Inflammatory macrophage (primary cell): ENCODE data around the gene PCP4.
"Not testable (repeated sequence)": the region's sequence is repeated elsewhere in the genome, so short reads cannot be mapped to it uniquely, and the experiment has no call there.

Experiments used
- DNase-seq, 2 donors: peaks; one replicate each; pipeline ENCODE4 v3.0.0-alpha.2; 2020 to 2022

The PCP4 gene

DNA sequence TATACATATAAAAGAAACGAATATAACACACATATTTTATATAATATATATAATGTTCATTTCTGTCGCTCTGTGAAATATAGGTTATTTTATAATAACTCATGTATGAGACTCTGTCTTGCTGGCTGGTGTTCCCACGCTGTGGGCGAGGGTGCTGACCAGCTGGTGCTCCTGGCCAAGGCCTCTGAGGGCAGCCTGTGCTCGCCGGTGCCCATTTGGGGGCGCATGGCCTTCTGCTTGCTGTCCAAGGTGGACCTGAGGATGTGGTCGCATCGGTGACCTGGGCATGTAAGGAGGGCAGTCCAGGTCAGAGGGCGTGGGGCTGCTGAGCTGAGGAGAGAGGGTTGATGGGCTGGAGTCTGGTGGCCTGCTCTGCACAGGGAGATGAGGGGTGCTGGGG, 1.1 kb upstream of the PCP4 start:
- DNase-seq = no peak

DNA sequence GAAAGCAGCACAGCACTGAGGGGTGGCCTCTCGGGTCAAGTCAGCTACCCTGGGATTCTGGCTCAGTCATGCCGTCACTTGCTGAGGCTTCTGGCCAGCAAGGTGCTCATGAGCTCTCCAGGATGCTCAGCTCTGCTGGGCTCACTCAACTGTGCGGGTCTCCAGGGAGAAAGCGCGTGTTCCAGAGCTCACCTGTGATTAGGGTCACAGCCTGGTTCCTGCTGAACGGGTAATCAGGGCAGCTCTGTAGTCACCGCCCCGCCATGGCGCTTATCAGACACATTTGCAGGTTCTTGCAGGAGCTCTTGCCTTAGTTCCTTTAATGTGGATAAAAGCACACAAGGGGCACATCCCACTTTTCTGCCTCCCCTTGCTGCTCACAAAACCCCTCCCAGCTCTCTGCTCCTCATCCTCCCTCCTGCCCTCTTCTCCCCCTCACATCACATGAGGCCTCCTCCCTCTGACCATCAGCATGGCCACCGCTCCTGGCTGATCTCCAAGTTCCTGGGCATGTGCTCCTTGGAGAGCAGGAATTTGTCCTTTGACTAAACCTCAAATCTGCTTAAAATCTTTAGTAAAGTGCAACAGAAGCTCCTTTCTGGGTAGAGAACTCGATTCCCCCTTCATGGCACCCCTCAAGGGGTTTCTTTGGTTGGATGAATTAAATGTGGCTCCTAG, 2.0 kb downstream of the PCP4 start:
- DNase-seq = no peak

DNA sequence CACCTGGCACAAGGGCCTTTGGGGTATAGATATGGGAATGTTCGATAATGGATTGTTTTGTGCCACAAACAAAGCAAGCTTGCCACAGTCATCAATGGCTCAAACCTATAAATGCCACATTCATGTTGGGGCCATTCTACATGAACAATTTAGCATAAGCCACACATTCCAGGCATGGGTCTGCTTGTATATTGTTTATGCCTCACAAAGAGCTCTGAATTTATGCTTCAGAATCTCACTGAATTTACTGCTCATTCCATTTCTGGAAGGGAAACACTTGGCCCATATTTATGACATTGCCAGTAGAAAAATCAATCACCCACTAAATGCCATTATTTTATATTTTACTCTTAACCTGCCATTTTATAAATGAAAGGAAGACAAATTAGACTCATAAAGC, 6.4 kb downstream of the PCP4 start:
- DNase-seq = no peak

DNA sequence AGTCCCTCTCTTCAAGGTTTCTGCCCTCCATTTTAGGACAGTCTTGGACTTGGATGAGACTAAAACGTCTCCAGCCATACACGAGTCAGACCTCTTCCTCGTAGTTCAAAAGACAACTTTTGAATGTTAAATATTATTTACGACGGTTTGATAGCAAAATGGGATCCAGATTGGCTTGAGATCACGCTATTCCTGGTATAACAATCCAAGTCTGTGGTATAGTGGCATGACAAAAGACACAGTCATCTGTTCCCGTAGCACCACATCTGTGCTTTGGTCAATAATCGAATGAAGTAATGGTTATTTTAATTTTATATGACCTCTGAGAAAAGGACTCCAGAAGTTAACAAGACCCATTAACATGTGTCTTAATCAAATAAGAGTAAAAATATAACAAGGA, 7.0 kb downstream of the PCP4 start:
- no peak for DNase-seq

DNA sequence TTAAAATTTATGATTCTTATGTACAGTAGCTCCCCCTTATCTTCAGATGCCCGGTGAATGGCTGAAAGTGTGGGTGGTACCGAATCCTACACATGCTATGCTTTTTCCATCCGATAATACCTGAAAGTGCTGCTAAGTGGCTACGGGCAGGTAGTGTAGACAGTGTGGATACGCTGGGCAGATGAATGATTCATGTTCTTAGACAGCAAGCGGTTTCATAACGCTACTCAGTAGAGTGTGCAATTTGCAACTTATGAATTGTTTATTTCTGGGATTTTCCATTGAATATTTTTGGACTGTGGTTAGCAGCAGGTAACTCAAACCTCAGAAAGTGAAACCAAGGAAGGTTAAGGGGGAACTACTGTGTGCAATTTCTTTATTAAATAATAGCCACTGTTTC, 7.5 kb downstream of the PCP4 start:
- DNase-seq = no peak

DNA sequence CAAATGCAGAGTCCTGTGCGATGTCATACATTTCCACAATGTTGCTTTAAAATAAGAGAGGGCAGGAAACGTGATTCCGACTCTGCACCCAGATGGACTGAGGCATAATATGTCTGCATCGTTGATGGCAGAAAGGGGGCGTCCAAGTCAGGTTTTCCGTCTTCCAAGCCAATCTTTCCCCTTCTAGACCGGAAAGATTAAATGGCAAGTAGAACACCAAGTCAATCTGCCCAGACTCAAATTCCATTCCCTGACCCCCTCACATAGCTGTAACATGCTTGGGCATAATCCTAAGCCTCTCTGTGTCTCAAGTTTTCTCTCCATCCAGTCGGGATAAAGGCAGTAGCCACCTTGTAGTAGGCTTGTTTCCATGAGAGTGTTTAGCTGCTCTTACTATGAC, 14.4 kb downstream of the PCP4 start:
- no peak for DNase-seq

DNA sequence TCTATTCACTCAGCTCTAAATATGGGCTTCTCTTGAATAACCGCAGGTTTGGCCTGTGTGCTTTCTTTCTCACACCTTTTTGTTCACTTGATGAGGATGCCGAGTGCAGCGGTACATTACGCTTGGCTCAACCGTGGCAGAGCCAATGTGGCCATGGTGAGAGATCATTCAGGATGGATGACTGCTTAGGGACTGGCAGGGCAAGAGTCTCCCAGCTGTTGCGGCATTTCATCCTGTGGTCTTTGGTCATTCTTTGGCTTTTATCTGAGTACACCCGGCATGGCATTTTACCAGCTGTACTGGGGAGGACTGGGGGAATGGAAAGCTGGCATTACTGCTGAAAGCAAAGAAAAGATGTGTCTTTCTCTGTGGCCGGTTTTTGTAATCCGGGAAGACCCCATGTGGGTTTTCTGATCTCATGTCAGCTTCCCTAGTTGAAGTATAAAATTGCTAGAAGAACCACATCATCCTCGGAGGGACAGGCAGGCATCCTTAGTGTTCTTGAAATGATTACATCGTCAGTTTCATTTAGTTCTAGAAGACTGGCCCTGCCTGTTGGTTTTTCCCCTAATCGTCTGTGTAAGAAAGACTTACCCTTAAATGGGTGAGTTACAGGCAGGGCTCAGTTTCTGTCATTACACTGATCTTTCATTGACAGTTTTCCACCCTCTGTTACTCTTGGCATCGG, 15.1 kb downstream of the PCP4 start:
- DNase-seq = no peak

DNA sequence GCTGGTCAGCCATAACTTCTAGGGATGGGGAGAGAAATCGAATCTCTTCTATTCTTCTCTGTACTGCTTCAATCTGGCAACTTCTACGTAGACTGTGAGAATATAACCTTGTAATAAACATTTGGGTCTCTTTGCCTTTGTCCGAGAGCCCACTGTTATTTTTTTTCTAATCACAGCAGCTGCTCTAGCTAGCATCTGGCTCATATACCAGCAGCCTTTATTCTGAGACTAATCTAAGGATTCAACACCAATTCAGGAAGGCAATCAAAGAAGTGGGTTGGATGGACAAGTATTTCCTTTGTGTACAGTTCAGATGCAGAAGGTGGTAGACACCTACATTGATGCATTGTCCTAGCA, 15.6 kb downstream of the PCP4 start:
- DNase-seq = no peak

DNA sequence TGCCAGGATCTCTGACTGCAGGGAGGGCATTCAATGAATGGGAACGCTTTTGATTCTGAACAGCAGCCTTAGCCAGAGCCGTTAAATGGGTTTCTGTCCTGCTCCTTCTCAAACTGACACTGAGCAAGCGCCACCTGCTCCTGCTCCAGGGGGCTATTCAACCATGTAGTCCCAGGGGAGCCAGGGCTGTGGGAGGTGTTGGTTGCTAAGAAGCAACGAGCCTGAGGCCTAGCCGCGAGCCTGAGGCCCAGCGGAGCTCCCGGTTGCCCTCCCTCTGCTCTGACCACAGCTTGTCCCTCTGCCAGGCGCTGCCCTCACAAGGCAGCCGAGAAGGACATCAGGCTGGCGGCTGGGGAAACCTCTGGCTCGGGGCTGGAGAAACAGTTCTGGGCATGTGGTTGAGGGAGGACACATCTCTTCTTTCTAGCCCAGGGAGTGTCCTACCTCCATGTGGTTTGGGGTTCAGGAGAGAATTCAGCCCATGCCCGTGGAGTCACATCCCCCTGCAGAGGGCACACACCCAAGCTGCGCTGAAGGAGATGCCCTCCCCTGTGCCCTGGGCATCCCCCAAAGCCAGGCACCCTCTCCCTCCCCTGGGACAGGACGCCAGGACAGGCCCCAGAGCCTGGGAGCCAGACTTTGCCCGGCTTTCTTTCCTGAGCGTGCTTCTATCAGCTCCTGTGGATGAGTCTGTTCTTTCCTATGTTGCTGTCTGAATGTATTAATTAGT, 18.0 kb downstream of the PCP4 start:
- no peak for DNase-seq

DNA sequence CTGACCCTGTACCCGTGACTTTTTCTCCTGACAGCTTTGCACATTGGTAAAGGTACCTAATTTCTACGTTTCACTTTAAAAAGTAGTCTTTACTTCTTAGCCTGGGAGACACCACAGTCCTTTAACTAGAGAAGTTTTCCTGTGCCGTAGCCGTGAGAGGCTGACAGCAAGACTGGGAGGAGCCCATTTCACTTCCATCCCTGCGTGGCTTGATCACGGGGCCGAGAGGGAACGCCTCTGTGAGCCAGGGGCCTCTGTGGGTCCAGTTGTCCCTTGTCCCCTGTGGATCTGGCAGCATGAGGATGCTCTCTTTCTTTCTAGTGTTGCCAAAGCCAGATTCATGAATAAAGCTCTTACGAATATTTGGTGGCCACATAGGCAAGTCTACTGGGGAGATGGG, 21.6 kb downstream of the PCP4 start:
- DNase-seq = no peak

DNA sequence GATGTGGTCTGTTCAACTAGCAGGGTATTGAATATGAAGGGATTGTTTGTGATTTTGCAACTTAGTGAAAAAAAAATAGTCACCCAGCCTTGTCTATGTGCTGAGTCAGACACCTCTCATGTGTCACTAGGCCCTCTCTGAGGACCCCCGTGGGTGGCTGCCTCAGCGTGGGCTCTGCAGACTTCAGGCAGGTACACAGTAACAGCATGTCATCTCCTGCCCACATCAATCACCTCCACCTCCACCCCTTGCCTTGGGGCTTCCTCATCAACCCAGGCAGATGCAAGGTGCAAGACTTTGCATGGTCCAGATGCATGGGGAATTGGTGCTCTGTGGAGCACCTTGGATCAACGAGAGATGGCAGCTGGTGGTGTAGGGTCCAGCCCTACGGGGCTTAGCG, 23.9 kb downstream of the PCP4 start:
- no peak for DNase-seq

DNA sequence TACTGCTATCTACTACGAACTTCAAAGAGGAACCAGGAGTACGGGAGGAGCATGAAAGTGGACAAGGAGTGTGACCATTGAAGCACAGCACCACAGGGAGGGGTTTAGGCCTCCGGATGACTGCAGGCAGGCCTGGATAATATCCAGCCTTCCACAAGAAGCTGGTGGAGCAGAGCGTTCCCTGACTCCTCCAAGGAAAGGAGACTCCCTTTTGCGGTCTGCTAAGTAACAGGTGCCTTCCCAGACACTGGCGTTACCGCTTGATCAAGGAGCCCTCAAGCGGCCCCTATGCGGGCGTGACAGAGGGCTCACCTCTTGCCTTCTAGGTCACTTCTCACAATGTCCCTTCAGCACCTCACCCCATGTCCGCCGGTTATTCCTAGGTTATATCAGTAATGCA, 24.6 kb downstream of the PCP4 start:
- DNase-seq = not testable (repeated sequence)

DNA sequence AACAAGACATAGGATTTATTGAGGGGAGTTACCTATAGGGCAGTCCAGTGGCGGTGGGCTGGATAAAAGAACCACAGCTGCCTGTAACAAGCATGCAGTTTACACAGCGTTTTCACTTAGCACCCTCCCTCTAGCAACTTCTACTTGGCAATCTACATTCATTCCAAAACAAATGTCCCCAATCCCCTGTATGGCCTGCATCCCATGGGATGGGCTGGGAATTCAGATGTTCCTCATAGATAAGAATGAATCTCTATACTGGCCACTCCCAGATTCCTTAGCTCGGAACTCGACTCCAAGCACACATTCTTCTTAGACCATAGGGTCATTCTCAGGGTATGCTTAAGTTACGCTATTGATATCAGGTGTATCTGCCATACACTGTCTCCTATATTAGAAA, 33.3 kb downstream of the PCP4 start:
- no peak for DNase-seq

DNA sequence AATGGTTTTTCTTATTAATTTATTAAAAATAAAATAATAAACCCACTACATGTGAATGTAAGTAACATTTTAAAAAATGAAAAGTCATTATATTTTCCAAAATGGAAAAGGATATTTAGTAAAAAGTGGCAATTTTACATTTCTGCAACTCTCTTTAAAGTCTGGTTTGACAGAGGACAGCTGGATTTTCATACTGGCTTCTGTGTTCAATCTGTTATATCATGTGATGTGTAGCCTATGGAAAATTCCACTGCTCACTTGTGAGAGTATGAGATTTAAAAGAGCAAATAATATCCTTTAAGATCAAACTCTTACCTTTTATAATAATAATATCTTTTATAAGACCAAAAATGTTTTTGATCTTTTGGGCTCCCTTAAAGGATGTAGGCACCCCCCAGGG, 33.7 kb downstream of the PCP4 start:
- DNase-seq = no peak

DNA sequence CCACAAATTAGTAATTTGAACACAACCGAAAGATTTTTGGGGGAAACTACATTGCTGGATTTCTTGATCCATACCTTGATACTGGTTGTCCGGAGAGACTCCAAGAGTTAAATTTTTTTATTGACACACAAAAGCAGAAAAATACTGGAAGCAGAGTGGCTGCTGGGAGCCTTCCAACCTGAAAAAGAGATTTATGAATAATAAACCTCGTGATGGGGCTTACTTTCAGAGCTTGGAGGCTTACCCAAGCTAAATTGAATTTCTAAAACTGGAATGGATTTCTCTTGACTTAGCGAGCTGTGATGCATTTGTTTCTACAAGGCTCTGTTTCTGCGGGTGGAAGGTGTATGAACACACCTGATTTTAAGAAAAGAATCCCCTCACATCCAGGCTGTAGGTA, 35.7 kb downstream of the PCP4 start:
- no peak for DNase-seq

DNA sequence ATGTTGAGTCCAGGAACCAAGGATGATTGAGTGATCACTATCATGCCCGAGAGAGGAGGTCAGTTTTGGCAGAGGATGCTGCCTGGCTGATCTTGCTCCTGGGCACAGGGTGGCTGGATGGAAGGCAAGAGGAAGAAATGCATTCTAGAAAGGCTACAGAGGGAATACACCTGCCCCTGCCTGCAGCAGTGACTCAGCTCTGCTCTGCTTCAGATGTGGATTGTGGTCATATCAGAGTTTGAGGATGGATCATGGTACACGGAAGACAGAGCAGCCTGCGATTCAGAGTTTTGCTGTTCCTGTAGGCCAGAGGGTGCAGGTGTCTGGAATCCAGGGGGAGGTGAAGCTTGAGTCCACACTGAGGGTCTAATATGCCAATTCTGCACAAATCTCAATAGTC, 37.2 kb downstream of the PCP4 start:
- no peak for DNase-seq

DNA sequence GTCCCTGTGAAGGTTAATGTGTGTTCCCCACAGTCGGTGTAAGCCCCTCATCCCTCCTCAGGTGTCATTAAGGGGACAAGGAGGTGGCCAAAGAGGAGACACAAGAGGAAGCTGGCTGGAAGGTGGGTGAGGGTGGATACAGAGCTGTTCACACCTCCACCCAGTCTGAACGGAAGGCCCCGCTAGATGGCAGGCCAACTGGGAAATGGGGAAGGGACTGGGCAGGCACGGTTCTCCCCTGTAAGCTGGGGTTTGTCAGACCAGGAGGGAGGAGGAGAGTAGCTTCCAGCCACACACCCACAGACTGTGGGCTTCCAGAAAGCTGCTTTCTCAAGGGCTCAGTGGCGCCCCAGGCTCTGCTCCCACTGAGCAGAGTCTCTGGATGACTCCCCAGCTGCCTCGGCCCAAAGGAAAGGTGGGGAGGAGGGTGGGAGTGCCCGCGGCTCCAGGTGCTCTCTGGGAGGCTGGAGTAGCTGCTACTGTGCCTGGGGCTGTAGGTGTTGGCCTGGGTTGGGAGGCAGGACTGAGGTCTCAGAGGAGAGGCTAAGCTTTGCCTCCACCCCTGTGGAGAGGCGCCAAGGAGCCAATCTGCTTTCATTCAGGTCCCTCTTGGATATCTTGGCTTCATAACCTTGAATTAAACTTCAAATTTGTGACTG, 41.2 kb downstream of the PCP4 start:
- no peak for DNase-seq

DNA sequence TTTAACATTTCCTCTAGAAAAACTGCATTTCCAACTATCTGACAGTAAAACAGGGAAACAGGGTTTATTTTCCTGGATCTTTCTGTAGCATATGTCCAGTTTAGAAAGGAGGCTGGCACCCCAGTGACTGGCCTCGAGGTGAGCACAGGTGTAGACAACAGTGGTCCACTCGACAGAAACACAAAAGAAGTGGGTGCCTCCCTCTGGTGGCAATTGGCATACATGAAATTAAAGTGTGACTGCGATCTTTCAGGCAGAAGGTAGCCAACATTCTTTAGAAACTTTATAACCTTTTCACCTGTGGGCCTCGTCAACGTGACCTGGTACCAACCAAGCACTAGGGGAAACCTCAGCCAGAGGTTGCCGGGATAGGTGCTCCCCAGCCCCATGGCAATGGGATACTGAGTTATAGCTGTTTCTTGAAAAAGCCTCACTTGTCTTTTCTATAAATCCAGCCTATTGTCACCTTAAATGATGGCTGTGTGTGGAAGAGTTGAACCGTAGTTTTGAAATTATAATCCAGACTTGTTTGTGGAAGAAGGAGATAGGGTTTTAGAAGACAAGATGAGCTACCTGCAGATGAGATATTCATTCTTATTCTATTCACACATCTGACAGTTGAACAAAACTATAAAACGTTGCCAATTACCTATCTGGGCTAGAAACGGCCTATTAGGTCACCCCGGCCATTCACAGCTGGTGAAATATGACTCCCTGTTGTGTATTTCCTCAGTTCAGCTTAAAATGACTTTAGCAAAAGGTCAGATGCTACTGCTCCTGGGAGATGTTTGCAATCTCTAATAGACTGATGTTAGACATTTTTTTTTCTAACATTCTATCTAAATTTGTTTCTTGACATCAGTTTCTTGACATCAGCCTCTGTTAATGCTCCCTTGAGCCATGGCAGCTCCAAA, 44.3 kb downstream of the PCP4 start:
- no peak for DNase-seq

DNA sequence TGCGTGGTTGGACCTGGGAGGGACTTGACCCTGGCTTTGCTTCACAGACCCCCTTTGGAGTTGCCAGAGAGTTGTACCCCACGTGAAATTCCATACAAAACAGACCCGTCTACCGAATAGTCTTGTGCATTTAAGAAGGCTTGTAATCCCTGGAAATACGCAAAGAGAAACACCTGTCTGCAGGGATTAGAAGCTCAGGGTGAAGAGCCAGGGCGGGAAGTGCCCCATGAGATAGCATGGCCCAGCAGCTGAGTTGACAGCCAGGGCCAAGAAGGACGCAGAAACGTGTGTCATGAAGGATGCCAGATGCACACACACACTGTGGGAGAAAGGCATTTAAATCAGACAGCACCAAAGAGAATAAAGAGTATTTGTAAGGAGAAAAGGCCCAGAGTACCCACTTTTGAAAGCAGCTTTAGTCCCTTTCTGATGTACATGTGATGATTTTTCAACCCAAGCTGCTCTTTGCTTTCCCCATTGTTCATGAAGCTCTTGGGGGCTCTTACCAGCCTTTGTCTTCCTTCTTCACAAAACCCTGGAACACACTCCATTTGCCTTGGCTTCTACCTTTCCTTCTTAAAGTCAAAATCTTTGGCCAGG, 46.6 kb downstream of the PCP4 start:
- DNase-seq = no peak

DNA sequence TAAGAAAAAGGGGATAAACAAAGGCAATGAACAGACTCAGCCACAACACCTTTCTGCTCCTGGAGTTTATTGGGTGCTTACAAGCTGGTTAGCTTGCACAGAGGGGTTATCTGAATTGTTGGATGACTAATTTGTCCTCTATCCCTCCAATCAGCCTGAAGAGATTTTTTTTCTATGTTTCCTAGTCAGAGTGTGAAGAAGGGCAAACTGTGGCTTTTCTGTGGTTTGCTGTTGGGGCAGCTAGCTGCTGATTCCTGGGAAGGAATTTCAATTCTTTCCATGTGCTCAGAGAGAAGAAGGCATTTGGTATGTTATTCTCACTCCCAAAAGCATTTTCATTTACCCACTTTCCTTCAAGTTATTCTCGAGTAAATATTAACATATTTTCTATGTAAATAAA, 48.6 kb downstream of the PCP4 start:
- no peak for DNase-seq

DNA sequence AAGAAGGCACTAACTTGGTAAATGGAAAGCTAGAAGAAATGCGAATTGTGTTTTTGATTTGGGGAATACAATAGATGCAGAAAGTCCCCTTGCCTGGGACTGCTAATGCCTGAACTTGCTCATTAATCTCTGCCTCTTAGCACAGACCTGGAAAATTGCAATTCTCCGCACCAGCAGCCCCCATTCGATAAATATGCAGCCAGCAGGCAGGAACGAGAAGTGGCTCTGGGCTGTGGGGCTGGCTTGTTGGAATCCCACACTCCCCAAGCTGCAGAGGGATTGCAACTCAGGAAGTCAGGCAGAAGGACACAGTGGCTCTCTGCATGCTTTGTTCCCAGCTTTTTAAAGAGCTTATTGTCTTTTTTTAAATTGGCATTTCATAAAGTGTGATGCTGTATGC, 51.3 kb downstream of the PCP4 start:
- DNase-seq = no peak

DNA sequence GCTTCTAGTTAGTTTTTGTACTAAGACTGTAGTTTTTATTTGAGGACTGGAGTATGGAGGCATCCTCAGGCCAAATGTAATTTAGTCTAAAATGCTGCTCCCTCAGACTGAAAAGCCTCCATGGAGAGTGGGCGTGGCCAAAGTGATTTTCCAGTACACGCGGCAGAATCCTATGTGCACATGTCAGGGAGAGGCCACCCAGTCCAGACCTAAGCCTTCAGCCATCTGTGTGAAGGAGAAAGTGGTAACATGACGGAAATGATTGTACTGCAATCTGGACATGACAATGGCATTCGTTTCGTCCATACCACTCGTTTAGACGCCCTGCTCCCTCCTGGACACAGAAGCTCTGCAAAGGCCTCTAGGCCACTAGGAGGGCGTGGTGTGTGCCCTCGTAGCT, 56.2 kb downstream of the PCP4 start:
- DNase-seq = no peak
